ENCODE data around the gene APOBEC4. TPM values are rescaled to one million over a fixed set of nuclear protein-coding genes. Genes with fewer than 3 reads are reported as not detected.

APOBEC4 gene
- total RNA-seq, 1 experiment from 2014 or later = not detected

DNA sequence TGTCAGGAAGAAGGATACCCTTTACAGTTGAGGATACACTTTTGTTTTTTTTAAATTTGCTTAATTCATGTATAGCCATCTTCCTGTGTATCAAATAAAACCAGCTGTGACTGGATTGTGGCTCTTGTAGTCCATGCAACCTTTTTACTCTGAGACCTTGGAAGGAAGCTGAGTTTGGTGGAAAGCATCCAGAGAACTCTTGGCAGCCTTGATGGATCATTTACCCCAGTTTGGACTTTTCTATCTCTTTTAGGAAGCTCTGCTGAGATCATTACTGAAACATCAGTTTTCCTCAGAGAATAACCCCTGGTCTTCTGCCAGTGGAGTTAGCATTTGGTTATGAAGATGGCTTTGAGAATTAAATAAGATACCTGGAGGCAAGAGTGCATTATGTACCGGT lies 21.2 kb upstream of the APOBEC4 start:
- ChIA-PET POLR2A (no interaction called here), RAD21 (ENCODE audit: low non-redundant PET in 1 of 2, low total read pairs in 2 of 2, uncharacterized antibody in 2 of 2, unreplicated experiment in 2 of 2) (no interaction called here), CTCF (interaction anchor here (3.1 kb wide), 1 partner anchor 11 kb away, joined by 19 read pairs; no protein-coding TSS in a partner anchor)
- H2AFZ ChIP-seq (ENCODE audit: low read depth, low read length, poor library complexity, severe bottlenecking) = no peak overlapping the region
- H3K9ac ChIP-seq (ENCODE audit: low read length) = no peak overlapping the region
- peaks cover 0 to 4% of the 10 kb centered on the region in 2 experiments; a peak in 1 of 4 replicates for H3K9me3 ChIP-seq (ENCODE audit: control insufficient read depth in 1 of 2, insufficient read depth in 1 of 2, low read depth in 1 of 2, low read length in 2 of 2)
- no peak overlapping the region for H3K4me2 ChIP-seq (ENCODE audit: low read length)
- no TSS peak for BruUV-seq (replicated peaks)
- no peak overlapping the region for H3K27ac ChIP-seq (ENCODE audit: low read depth, low read length)
- H3K4me1 ChIP-seq (ENCODE audit: control insufficient read depth in 1 of 2, insufficient read depth in 2 of 2, low read length in 2 of 2) = no peaks in the 10 kb centered on the region
- no peaks in the 10 kb centered on the region for H4K20me1 ChIP-seq (ENCODE audit: insufficient read depth)
- no peaks in the 10 kb centered on the region for H3K27me3 ChIP-seq (ENCODE audit: insufficient read depth, low read length)
- DNase-seq (ENCODE audit: low read depth, low spot score) = no peak
- no peak for ATAC-seq
- H3K9me2 ChIP-seq (ENCODE audit: insufficient read depth) = no peaks in the 10 kb centered on the region
- intact Hi-C loops (cut with micrococcal nuclease) = no loop called here
- H3K4me3 ChIP-seq (replicated peaks in 1 of 2; ENCODE audit: low read depth in 1 of 2, low read length in 2 of 2) = no peak overlapping the region
- no peaks in the 10 kb centered on the region for H3K36me3 ChIP-seq (ENCODE audit: control insufficient read depth in 1 of 2, insufficient read depth in 2 of 2, low read length in 2 of 2)
- no peaks in the 10 kb centered on the region for H3K79me2 ChIP-seq (ENCODE audit: insufficient read depth, low read length)
- TF ChIP-seq, protein P1, sequence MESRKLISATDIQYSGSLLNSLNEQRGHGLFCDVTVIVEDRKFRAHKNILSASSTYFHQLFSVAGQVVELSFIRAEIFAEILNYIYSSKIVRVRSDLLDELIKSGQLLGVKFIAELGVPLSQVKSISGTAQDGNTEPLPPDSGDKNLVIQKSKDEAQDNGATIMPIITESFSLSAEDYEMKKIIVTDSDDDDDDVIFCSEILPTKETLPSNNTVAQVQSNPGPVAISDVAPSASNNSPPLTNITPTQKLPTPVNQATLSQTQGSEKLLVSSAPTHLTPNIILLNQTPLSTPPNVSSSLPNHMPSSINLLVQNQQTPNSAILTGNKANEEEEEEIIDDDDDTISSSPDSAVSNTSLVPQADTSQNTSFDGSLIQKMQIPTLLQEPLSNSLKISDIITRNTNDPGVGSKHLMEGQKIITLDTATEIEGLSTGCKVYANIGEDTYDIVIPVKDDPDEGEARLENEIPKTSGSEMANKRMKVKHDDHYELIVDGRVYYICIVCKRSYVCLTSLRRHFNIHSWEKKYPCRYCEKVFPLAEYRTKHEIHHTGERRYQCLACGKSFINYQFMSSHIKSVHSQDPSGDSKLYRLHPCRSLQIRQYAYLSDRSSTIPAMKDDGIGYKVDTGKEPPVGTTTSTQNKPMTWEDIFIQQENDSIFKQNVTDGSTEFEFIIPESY (IDR thresholded peaks at IDR 0.05; ENCODE audit: extremely low read depth, insufficient replicate concordance, low read length) = no peak
- TF ChIP-seq, protein P2, sequence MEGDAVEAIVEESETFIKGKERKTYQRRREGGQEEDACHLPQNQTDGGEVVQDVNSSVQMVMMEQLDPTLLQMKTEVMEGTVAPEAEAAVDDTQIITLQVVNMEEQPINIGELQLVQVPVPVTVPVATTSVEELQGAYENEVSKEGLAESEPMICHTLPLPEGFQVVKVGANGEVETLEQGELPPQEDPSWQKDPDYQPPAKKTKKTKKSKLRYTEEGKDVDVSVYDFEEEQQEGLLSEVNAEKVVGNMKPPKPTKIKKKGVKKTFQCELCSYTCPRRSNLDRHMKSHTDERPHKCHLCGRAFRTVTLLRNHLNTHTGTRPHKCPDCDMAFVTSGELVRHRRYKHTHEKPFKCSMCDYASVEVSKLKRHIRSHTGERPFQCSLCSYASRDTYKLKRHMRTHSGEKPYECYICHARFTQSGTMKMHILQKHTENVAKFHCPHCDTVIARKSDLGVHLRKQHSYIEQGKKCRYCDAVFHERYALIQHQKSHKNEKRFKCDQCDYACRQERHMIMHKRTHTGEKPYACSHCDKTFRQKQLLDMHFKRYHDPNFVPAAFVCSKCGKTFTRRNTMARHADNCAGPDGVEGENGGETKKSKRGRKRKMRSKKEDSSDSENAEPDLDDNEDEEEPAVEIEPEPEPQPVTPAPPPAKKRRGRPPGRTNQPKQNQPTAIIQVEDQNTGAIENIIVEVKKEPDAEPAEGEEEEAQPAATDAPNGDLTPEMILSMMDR (IDR thresholded peaks at IDR 0.05 in 2 of 3, conservative IDR thresholded peaks at IDR 0.05 in 1 of 3; ENCODE audit: borderline replicate concordance in 1 of 3, insufficient read depth in 1 of 3, low read depth in 2 of 3, low read length in 2 of 3) = no peak
- TF ChIP-seq EZH2 (IDR thresholded peaks at IDR 0.05) = no peak
- no peak for TF ChIP-seq EZH2phosphoT487 (IDR thresholded peaks at IDR 0.05; ENCODE audit: borderline replicate concordance)
- TF ChIP-seq SP1 (IDR thresholded peaks at IDR 0.05; ENCODE audit: low read depth) = no peak
- TF ChIP-seq, protein P3, sequence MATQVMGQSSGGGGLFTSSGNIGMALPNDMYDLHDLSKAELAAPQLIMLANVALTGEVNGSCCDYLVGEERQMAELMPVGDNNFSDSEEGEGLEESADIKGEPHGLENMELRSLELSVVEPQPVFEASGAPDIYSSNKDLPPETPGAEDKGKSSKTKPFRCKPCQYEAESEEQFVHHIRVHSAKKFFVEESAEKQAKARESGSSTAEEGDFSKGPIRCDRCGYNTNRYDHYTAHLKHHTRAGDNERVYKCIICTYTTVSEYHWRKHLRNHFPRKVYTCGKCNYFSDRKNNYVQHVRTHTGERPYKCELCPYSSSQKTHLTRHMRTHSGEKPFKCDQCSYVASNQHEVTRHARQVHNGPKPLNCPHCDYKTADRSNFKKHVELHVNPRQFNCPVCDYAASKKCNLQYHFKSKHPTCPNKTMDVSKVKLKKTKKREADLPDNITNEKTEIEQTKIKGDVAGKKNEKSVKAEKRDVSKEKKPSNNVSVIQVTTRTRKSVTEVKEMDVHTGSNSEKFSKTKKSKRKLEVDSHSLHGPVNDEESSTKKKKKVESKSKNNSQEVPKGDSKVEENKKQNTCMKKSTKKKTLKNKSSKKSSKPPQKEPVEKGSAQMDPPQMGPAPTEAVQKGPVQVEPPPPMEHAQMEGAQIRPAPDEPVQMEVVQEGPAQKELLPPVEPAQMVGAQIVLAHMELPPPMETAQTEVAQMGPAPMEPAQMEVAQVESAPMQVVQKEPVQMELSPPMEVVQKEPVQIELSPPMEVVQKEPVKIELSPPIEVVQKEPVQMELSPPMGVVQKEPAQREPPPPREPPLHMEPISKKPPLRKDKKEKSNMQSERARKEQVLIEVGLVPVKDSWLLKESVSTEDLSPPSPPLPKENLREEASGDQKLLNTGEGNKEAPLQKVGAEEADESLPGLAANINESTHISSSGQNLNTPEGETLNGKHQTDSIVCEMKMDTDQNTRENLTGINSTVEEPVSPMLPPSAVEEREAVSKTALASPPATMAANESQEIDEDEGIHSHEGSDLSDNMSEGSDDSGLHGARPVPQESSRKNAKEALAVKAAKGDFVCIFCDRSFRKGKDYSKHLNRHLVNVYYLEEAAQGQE (IDR thresholded peaks at IDR 0.05; ENCODE audit: low read depth) = no peak
- no peak for TF ChIP-seq FOSL1 (IDR thresholded peaks at IDR 0.05; ENCODE audit: low read depth)
- TF ChIP-seq EGR1 (IDR thresholded peaks at IDR 0.05; ENCODE audit: low read depth) = no peak
- TF ChIP-seq ZFX (IDR thresholded peaks at IDR 0.05) = no peak
- no peak for TF ChIP-seq POLR2AphosphoS5 (IDR thresholded peaks at IDR 0.05; ENCODE audit: low read depth, low read length)
- no peak for TF ChIP-seq SRF (IDR thresholded peaks at IDR 0.05; ENCODE audit: low read depth)
- TF ChIP-seq ZNF274 (IDR thresholded peaks at IDR 0.05; ENCODE audit: low read depth, low read length) = no peak
- TF ChIP-seq ELF1 (IDR thresholded peaks at IDR 0.05; ENCODE audit: borderline replicate concordance, low read depth) = no peak
